ENCODE data around the gene APH1B.

DNA sequence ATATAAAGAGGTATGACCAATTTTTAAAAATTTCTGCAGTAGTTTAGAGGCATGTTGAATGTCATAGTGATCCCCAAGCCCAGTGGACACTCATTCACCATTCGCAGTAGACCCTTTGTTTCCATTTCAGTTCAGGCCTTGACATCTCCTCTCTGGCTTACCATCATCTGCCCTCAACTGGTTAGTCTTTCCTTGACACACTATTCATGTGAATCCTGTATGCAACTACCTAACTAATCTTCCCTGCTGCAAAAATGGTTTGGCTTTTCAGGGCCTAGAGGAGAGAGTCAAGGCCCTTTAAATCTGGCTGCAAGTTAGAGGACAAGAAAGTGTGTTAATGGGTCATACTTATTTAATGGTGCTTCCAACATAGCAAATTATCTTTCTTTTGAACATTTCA is 10.9 kb downstream of the APH1B start:
- TF ChIP-seq, protein P1, sequence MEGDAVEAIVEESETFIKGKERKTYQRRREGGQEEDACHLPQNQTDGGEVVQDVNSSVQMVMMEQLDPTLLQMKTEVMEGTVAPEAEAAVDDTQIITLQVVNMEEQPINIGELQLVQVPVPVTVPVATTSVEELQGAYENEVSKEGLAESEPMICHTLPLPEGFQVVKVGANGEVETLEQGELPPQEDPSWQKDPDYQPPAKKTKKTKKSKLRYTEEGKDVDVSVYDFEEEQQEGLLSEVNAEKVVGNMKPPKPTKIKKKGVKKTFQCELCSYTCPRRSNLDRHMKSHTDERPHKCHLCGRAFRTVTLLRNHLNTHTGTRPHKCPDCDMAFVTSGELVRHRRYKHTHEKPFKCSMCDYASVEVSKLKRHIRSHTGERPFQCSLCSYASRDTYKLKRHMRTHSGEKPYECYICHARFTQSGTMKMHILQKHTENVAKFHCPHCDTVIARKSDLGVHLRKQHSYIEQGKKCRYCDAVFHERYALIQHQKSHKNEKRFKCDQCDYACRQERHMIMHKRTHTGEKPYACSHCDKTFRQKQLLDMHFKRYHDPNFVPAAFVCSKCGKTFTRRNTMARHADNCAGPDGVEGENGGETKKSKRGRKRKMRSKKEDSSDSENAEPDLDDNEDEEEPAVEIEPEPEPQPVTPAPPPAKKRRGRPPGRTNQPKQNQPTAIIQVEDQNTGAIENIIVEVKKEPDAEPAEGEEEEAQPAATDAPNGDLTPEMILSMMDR (IDR thresholded peaks at IDR 0.05; ENCODE audit: extremely low read depth in 1 of 2, insufficient read depth in 1 of 2, low read depth in 1 of 2, low read length in 2 of 2), result no peak
- TF ChIP-seq POLR2A (IDR thresholded peaks at IDR 0.05; ENCODE audit: low read depth, low read length) (no peak), POLR2AphosphoS5 (IDR thresholded peaks at IDR 0.05; ENCODE audit: insufficient read depth, low read depth, low read length) (no peak), MYC (IDR thresholded peaks at IDR 0.05; ENCODE audit: low read depth, low read length) (no peak), EZH2 (IDR thresholded peaks at IDR 0.05; ENCODE audit: borderline replicate concordance, low read depth, low read length, severe bottlenecking) (no peak)
- TF ChIP-seq, protein P2, sequence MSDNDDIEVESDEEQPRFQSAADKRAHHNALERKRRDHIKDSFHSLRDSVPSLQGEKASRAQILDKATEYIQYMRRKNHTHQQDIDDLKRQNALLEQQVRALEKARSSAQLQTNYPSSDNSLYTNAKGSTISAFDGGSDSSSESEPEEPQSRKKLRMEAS (IDR thresholded peaks at IDR 0.05; ENCODE audit: insufficient read depth, insufficient read length), result no peak
